GM12891 (cell line): ENCODE data around the gene DIP2C.

Experiments
- PAX5 ChIP-seq: IDR thresholded peaks from 2 replicates; pipeline ENCODE4 v1.6.1; 2011; ENCODE audit warnings: low read length, moderate library complexity, mild to moderate bottlenecking; ENCODE audit not compliant: insufficient read depth, severe bottlenecking
- POLR2A ChIP-seq: IDR thresholded peaks from 2 replicates; pipeline ENCODE4 v1.6.1; 2011; ENCODE audit warnings: low read depth, low read length, control low read depth
- POLR2AphosphoS5 ChIP-seq: IDR thresholded peaks from 2 replicates; pipeline ENCODE4 v1.6.1; 2011; ENCODE audit warnings: low read depth, low read length, control low read depth
- TAF1 ChIP-seq: IDR thresholded peaks from 2 replicates; pipeline ENCODE4 v1.6.1; 2011; ENCODE audit warnings: low read depth, low read length, control low read depth

DNA sequence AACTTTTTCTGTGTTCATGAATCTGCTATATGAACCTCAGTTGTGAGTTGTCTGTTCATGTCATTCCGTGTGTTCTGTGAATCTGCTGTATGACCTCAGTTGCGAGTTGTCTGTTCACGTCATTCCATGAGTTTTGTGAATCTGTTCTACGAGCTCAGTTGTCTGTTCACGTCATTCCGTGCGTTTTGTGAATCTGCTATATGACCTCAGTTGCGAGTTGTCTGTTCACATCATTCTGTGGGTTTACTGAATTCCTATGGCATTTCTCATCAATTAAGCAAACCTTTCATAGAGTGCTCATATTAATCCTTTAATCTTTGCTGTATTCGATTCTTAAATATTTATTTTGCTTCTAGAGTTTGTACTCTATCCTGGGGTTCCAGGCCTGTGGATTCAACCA is 150.6 kb downstream of the DIP2C start:
- TF ChIP-seq POLR2AphosphoS5 (no peak), POLR2A (no peak), PAX5 (no peak), TAF1 (no peak)
